ENCODE measurements around the gene ACO2. TPM values are rescaled to one million over a fixed set of nuclear protein-coding genes. Genes with fewer than 3 reads are reported as not detected.

ACO2 gene
- total and polyA plus RNA-seq, 2 of the 13 experiments (the other 11 are each of a cell fraction or from before 2014, with no cell fraction given) = 19.2 to 45.6 TPM

DNA sequence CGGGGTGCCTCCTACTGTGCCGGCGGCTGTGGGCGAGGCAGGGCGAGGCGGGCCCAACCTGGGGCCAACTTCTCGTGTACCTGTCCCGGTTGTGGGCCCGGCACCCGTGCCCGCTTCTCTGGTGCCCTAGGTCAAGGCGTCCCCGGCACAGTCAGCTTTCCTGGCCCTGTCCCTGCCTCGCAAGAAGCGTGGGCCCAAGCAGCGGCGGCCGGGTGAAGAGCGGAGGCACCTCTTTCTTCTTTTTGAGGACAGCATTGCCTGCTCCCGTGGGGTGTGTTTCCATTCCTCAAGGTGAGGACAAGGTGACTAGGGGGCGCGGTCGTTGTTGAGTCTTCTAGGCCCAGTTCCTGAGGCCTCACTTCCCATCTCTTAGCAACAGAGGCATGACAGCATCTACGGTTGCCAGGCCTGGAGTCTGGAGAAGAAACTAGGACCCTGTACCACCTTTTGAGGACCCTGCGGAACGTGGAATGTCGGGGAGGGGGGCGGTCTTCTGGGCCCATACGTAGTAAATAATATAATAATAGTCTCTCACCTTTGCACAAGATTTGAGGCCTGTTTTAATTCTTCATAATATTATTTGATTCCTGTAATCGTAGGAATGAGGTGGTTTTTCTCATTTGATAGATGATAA lies 418 bp downstream of the ACO2 start (continued):
- TF ChIP-seq EZH2 (conservative IDR thresholded peaks at IDR 0.05; ENCODE audit: low read depth, low read length) (no peak), ZNF235 (CRISPR knock-in tag; IDR thresholded peaks at IDR 0.05; ENCODE audit: borderline replicate concordance) (no peak), ZNF781 (CRISPR knock-in tag; IDR thresholded peaks at IDR 0.05; ENCODE audit: borderline replicate concordance, not compliant biosample characterization) (no peak), ZNF12 (CRISPR knock-in tag; IDR thresholded peaks at IDR 0.05) (no peak), MAFF (IDR thresholded peaks at IDR 0.05; ENCODE audit: low read depth, low read length) (no peak), ADNP (CRISPR knock-in tag; IDR thresholded peaks at IDR 0.05) (no peak), HNF4A (CRISPR knock-in tag; IDR thresholded peaks at IDR 0.05) (peak; percentile 7; the same call in 1 of the 2 replicates), ZNF570 (CRISPR knock-in tag; IDR thresholded peaks at IDR 0.05; ENCODE audit: borderline replicate concordance) (no peak), ZNF660 (CRISPR knock-in tag; IDR thresholded peaks at IDR 0.05; ENCODE audit: borderline replicate concordance, low read depth) (no peak), TBX3 (IDR thresholded peaks at IDR 0.05; ENCODE audit: borderline replicate concordance) (no peak)
- TF ChIP-seq, protein P1, sequence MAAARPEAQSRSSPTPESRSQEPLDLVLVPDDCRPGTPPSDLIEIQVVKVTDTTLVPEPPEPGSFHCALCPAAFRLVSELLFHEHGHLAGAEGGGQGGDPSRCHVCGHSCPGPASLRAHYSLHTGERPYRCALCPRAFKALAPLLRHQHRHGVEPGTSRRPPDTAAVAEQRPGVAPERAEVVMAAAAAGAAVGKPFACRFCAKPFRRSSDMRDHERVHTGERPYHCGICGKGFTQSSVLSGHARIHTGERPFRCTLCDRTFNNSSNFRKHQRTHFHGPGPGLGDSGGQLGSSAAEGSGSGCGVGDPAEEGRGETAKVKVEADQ (CRISPR knock-in tag; IDR thresholded peaks at IDR 0.05; ENCODE audit: borderline replicate concordance) = no peak
- TF ChIP-seq, protein P2, sequence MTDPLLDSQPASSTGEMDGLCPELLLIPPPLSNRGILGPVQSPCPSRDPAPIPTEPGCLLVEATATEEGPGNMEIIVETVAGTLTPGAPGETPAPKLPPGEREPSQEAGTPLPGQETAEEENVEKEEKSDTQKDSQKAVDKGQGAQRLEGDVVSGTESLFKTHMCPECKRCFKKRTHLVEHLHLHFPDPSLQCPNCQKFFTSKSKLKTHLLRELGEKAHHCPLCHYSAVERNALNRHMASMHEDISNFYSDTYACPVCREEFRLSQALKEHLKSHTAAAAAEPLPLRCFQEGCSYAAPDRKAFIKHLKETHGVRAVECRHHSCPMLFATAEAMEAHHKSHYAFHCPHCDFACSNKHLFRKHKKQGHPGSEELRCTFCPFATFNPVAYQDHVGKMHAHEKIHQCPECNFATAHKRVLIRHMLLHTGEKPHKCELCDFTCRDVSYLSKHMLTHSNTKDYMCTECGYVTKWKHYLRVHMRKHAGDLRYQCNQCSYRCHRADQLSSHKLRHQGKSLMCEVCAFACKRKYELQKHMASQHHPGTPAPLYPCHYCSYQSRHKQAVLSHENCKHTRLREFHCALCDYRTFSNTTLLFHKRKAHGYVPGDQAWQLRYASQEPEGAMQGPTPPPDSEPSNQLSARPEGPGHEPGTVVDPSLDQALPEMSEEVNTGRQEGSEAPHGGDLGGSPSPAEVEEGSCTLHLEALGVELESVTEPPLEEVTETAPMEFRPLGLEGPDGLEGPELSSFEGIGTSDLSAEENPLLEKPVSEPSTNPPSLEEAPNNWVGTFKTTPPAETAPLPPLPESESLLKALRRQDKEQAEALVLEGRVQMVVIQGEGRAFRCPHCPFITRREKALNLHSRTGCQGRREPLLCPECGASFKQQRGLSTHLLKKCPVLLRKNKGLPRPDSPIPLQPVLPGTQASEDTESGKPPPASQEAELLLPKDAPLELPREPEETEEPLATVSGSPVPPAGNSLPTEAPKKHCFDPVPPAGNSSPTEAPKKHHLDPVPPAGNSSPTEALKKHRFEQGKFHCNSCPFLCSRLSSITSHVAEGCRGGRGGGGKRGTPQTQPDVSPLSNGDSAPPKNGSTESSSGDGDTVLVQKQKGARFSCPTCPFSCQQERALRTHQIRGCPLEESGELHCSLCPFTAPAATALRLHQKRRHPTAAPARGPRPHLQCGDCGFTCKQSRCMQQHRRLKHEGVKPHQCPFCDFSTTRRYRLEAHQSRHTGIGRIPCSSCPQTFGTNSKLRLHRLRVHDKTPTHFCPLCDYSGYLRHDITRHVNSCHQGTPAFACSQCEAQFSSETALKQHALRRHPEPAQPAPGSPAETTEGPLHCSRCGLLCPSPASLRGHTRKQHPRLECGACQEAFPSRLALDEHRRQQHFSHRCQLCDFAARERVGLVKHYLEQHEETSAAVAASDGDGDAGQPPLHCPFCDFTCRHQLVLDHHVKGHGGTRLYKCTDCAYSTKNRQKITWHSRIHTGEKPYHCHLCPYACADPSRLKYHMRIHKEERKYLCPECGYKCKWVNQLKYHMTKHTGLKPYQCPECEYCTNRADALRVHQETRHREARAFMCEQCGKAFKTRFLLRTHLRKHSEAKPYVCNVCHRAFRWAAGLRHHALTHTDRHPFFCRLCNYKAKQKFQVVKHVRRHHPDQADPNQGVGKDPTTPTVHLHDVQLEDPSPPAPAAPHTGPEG (CRISPR knock-in tag; IDR thresholded peaks at IDR 0.05) = no peak
- TF ChIP-seq, protein P3, sequence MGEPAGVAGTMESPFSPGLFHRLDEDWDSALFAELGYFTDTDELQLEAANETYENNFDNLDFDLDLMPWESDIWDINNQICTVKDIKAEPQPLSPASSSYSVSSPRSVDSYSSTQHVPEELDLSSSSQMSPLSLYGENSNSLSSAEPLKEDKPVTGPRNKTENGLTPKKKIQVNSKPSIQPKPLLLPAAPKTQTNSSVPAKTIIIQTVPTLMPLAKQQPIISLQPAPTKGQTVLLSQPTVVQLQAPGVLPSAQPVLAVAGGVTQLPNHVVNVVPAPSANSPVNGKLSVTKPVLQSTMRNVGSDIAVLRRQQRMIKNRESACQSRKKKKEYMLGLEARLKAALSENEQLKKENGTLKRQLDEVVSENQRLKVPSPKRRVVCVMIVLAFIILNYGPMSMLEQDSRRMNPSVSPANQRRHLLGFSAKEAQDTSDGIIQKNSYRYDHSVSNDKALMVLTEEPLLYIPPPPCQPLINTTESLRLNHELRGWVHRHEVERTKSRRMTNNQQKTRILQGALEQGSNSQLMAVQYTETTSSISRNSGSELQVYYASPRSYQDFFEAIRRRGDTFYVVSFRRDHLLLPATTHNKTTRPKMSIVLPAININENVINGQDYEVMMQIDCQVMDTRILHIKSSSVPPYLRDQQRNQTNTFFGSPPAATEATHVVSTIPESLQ (CRISPR knock-in tag; conservative IDR thresholded peaks at IDR 0.05) = no peak
- TF ChIP-seq, protein P4, sequence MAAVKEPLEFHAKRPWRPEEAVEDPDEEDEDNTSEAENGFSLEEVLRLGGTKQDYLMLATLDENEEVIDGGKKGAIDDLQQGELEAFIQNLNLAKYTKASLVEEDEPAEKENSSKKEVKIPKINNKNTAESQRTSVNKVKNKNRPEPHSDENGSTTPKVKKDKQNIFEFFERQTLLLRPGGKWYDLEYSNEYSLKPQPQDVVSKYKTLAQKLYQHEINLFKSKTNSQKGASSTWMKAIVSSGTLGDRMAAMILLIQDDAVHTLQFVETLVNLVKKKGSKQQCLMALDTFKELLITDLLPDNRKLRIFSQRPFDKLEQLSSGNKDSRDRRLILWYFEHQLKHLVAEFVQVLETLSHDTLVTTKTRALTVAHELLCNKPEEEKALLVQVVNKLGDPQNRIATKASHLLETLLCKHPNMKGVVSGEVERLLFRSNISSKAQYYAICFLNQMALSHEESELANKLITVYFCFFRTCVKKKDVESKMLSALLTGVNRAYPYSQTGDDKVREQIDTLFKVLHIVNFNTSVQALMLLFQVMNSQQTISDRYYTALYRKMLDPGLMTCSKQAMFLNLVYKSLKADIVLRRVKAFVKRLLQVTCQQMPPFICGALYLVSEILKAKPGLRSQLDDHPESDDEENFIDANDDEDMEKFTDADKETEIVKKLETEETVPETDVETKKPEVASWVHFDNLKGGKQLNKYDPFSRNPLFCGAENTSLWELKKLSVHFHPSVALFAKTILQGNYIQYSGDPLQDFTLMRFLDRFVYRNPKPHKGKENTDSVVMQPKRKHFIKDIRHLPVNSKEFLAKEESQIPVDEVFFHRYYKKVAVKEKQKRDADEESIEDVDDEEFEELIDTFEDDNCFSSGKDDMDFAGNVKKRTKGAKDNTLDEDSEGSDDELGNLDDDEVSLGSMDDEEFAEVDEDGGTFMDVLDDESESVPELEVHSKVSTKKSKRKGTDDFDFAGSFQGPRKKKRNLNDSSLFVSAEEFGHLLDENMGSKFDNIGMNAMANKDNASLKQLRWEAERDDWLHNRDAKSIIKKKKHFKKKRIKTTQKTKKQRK (IDR thresholded peaks at IDR 0.05; ENCODE audit: low read length) = no peak
- TF ChIP-seq, protein P5, sequence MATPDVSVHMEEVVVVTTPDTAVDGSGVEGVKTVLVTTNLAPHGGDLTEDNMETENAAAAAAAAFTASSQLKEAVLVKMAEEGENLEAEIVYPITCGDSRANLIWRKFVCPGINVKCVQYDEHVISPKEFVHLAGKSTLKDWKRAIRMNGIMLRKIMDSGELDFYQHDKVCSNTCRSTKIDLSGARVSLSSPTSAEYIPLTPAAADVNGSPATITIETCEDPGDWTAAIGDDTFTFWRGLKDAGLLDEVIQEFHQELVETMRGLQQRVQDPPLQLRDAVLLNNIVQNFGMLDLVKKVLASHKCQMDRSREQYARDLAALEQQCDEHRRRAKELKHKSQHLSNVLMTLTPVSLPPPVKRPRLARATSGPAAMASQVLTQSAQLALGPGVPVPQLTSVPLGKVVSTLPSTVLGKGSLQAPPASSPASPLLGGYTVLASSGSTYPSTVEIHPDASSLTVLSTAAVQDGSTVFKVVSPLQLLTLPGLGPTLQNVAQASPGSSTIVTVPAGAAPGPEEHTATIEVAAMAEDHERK (CRISPR knock-in tag; IDR thresholded peaks at IDR 0.05; ENCODE audit: low read depth) = no peak

Measured in HepG2 (cell line).